Stimulated activated naive CD8-positive, alpha-beta T cell treated with anti-CD3 and anti-CD28 coated beads, Interleukin-15, Interleukin-2, amounts not matched to agents 100 U/mL and 50 U/mL, for 24 hours (primary cell): ENCODE measurements around the gene ADGRG1.
"Not testable (repeated sequence)": the region's sequence is repeated elsewhere in the genome, so short reads cannot be mapped to it uniquely, and the experiment has no call there.

Experiments
- ATAC-seq: fragments of 150-1000 bp; cut with Tn5 transposase; one replicate; pipeline ENCODE4 v1.10.0; 2021
- DNase-seq: peaks from one replicate; pipeline ENCODE4 v3.0.0; 2021

The ADGRG1 gene

GRCh38 chr16:57666353-57667047, 38.1 kb downstream of the ADGRG1 start:
- ATAC-seq (no peak), DNase-seq (no peak)

- no peak for DNase-seq
- ATAC-seq, result no peak
These were observed 38.7 kb downstream of the ADGRG1 start for GRCh38 chr16:57667048-57667525.

GRCh38 chr16:57667526-57668262, 39.3 kb downstream of the ADGRG1 start:
- ATAC-seq, result no peak
- no peak for DNase-seq

GRCh38 chr16:57668263-57668571, 39.8 kb downstream of the ADGRG1 start, which contains the start of gene ADGRG3:
Gene ADGRG3 (plus strand): TSS chr16:57668306. CDS start chr16:57668348, 42 bp downstream.
- DNase-seq (no peak), ATAC-seq (no peak)

- ATAC-seq, result no peak
- no peak for DNase-seq
These were observed 40.4 kb downstream of the ADGRG1 start for GRCh38 chr16:57668630-57669475.

GRCh38 chr16:57669476-57670162, 41.2 kb downstream of the ADGRG1 start:
- DNase-seq (no peak), ATAC-seq (no peak)

- DNase-seq (no peak), ATAC-seq (no peak)
These were observed 41.8 kb downstream of the ADGRG1 start for GRCh38 chr16:57670196-57670595.

GRCh38 chr16:57671451-57671850, 43.0 kb downstream of the ADGRG1 start:
- ATAC-seq, DNase-seq: not testable (repeated sequence)

- no peak for DNase-seq
These were observed 44.0 kb downstream of the ADGRG1 start for GRCh38 chr16:57672416-57672815.

GRCh38 chr16:57672824-57673223, 44.4 kb downstream of the ADGRG1 start:
- DNase-seq (no peak), ATAC-seq (no peak)

More at GRCh38 chr16:57672416-57672815, 44.0 kb downstream of the ADGRG1 start:
- ATAC-seq, result no peak

GRCh38 chr16:57675741-57676551, 47.5 kb downstream of the ADGRG1 start:
- ATAC-seq (no peak), DNase-seq (no peak)

- ATAC-seq (no peak), DNase-seq (no peak)
These were observed 48.2 kb downstream of the ADGRG1 start for GRCh38 chr16:57676553-57677085.

- no peak for DNase-seq
These were observed 49.4 kb downstream of the ADGRG1 start for GRCh38 chr16:57677622-57678369.

GRCh38 chr16:57679016-57679415, 50.6 kb downstream of the ADGRG1 start:
- no peak for ATAC-seq
- no peak for DNase-seq

More at GRCh38 chr16:57677622-57678369, 49.4 kb downstream of the ADGRG1 start:
- no peak for ATAC-seq

GRCh38 chr16:57679767-57680482, 51.5 kb downstream of the ADGRG1 start:
- ATAC-seq, result no peak

GRCh38 chr16:57680842-57681375, 52.5 kb downstream of the ADGRG1 start:
- ATAC-seq, result no peak
- no peak for DNase-seq

More at GRCh38 chr16:57679767-57680482, 51.5 kb downstream of the ADGRG1 start:
- no peak for DNase-seq

GRCh38 chr16:57681950-57682728, 53.7 kb downstream of the ADGRG1 start:
- DNase-seq (no peak), ATAC-seq (no peak)
